Neuronal stem cell (in vitro differentiated cells): ENCODE data around the gene VAMP8.

Source experiments
- DNase-seq: peaks from one replicate; pipeline ENCODE4 v3.0.0-alpha.2; 2013; ENCODE audit warnings: low spot score
- H2AFZ ChIP-seq: one replicate; pipeline ENCODE4 v1.6.1; 2013; ENCODE audit warnings: mild to moderate bottlenecking, low read length, inconsistent platforms
- H2AK5ac ChIP-seq: 2 replicates; pipeline ENCODE4 v1.6.1; 2013; ENCODE audit warnings: low read depth, mild to moderate bottlenecking, inconsistent platforms, low read length, moderate library complexity, mixed read lengths
- H2BK120ac ChIP-seq: 2 replicates; pipeline ENCODE4 v1.6.1; 2013; ENCODE audit warnings: low read depth, mild to moderate bottlenecking, inconsistent platforms, low read length, moderate library complexity, mixed read lengths
- H2BK12ac ChIP-seq: one replicate; pipeline ENCODE4 v1.6.1; 2013; ENCODE audit warnings: low read length, inconsistent platforms
- H2BK15ac ChIP-seq: 2 replicates; pipeline ENCODE4 v1.6.1; 2013; ENCODE audit warnings: mild to moderate bottlenecking, low read length, inconsistent platforms, mixed read lengths
- H2BK5ac ChIP-seq: one replicate; pipeline ENCODE4 v1.6.1; 2013; ENCODE audit warnings: inconsistent platforms, mild to moderate bottlenecking, low read length, moderate library complexity
- H3K14ac ChIP-seq: one replicate; pipeline ENCODE4 v1.6.1; 2013; ENCODE audit warnings: low read length, inconsistent platforms
- H3K18ac ChIP-seq: 2 replicates; pipeline ENCODE4 v1.6.1; 2013; ENCODE audit warnings: low read length, inconsistent platforms
- H3K23ac ChIP-seq: 2 replicates; pipeline ENCODE4 v1.6.1; 2013; ENCODE audit warnings: low read depth, mild to moderate bottlenecking, mixed read lengths, low read length, inconsistent platforms; ENCODE audit not compliant: poor library complexity
- H3K27ac ChIP-seq: replicated peaks from 3 replicates; pipeline ENCODE4 v1.5.1; 2013; ENCODE audit warnings: low read length, inconsistent platforms
- H3K27me3 ChIP-seq, 3 experiments: 2 replicates each; pipeline ENCODE4 v1.6.1; 2013; ENCODE audit warnings: low read length in 3 of 3, mild to moderate bottlenecking in 2 of 3, inconsistent platforms in 1 of 3, low read depth in 1 of 3, mixed read lengths in 1 of 3, moderate library complexity in 1 of 3; ENCODE audit not compliant: control insufficient read depth in 3 of 3, insufficient read depth in 3 of 3
- H3K36me3 ChIP-seq, 2 donors: replicated peaks in 1 of 2; 2 replicates each; pipeline ENCODE4 v1.6.1; 2013; ENCODE audit warnings: low read length in 2 of 2; ENCODE audit not compliant: control insufficient read depth in 2 of 2, insufficient read depth in 2 of 2
- H3K4ac ChIP-seq: 2 replicates; pipeline ENCODE4 v1.6.1; 2013; ENCODE audit warnings: inconsistent platforms, mild to moderate bottlenecking, low read length, moderate library complexity
- H3K4me1 ChIP-seq, 2 donors: 1 replicate in 1 of 2; 2 replicates in 1 of 2; pipeline ENCODE4 v1.6.1; 2013; ENCODE audit warnings: low read length in 2 of 2, low read depth in 1 of 2; ENCODE audit not compliant: control insufficient read depth in 2 of 2, insufficient read depth in 1 of 2
- H3K4me2 ChIP-seq: one replicate; pipeline ENCODE4 v1.6.1; 2013; ENCODE audit warnings: mild to moderate bottlenecking, low read length, inconsistent platforms; ENCODE audit not compliant: insufficient read depth, poor library complexity, severe bottlenecking
- H3K4me3 ChIP-seq, 2 donors: 2 replicates each; pipeline ENCODE4 v1.5.1; 2013; ENCODE audit warnings: low read length in 2 of 2, mild to moderate bottlenecking in 2 of 2, inconsistent platforms in 1 of 2, moderate library complexity in 1 of 2
- H3K79me1 ChIP-seq: one replicate; pipeline ENCODE4 v1.6.1; 2013; ENCODE audit warnings: low read depth, mild to moderate bottlenecking, inconsistent platforms, low read length, moderate library complexity
- H3K9ac ChIP-seq: one replicate; pipeline ENCODE4 v1.6.1; 2013; ENCODE audit warnings: mild to moderate bottlenecking, low read depth, low read length, inconsistent platforms; ENCODE audit not compliant: poor library complexity
- H3K9me3 ChIP-seq, 2 donors: replicated peaks in 1 of 2; 2 replicates each; pipeline versions ENCODE3 to v1.6.1; 2013; ENCODE audit warnings: low read length in 2 of 2, mild to moderate bottlenecking in 2 of 2, inconsistent platforms in 1 of 2, low read depth in 1 of 2, mixed read lengths in 1 of 2, moderate library complexity in 1 of 2; ENCODE audit not compliant: control insufficient read depth in 2 of 2, insufficient read depth in 1 of 2
- H4K8ac ChIP-seq: one replicate; pipeline ENCODE4 v1.6.1; 2013; ENCODE audit warnings: low read depth, mild to moderate bottlenecking, inconsistent platforms, low read length, moderate library complexity
- H4K91ac ChIP-seq: one replicate; pipeline ENCODE4 v1.6.1; 2013; ENCODE audit warnings: low read length, low read depth, mild to moderate bottlenecking, inconsistent platforms; ENCODE audit not compliant: poor library complexity
- WGBS, 2 donors: extraction: QIAGEN DNeasy Blood & Tissue Kit; methylation state at CpG; one replicate each; pipeline ENCODE4 v1.1.7; 2013; ENCODE audit warnings: missing lambda C conversion rate in 2 of 2, mixed read lengths in 1 of 2; ENCODE audit not compliant: insufficient read length in 2 of 2, insufficient replicate concordance in 1 of 2; ENCODE audit errors: extremely low coverage in 2 of 2; 5-methylcytosine and 5-hydroxymethylcytosine counted together

The VAMP8 gene

GRCh38 chr2:85547859-85548607 lies 29.4 kb upstream of the VAMP8 start:
- no CpG with 5 or more reads among the region's 6 CpGs for WGBS, 2 donors
- peaks cover 34 to 92% of the 10 kb centered on the region in 2 donors for H3K36me3 ChIP-seq

GRCh38 chr2:85548608-85548900 lies 28.8 kb upstream of the VAMP8 start:
- no peak overlapping the region for H2AFZ ChIP-seq
- no CpG with 5 or more reads among the region's 2 CpGs for WGBS, 2 donors
- H2BK15ac ChIP-seq, result no peak overlapping the region
- H3K36me3 ChIP-seq, result peaks cover 33 to 91% of the 10 kb centered on the region in 2 donors
- no peak for DNase-seq
- H3K14ac ChIP-seq, result no peak overlapping the region
- H3K79me1 ChIP-seq, result no peaks in the 10 kb centered on the region
- no peaks in the 10 kb centered on the region for H3K27me3 ChIP-seq
- H2AK5ac ChIP-seq, result no peak overlapping the region
- H2BK120ac ChIP-seq, result no peak overlapping the region
- no peak overlapping the region for H3K27ac ChIP-seq
- H2BK12ac ChIP-seq, result no peak overlapping the region
- H4K91ac ChIP-seq, result no peak overlapping the region
- no peak overlapping the region for H3K4ac ChIP-seq
- H3K9ac ChIP-seq, result no peak overlapping the region
- no peak overlapping the region for H2BK5ac ChIP-seq
- no peak overlapping the region for H3K18ac ChIP-seq
- H3K4me1 ChIP-seq, result no peaks in the 10 kb centered on the region
- H3K9me3 ChIP-seq, result no peaks in the 10 kb centered on the region
- H4K8ac ChIP-seq, result no peak overlapping the region
- no peak overlapping the region for H3K4me3 ChIP-seq
- no peak overlapping the region for H3K4me2 ChIP-seq
- no peak overlapping the region for H3K23ac ChIP-seq

More at GRCh38 chr2:85547859-85548607, 29.4 kb upstream of the VAMP8 start:
- no peaks in the 10 kb centered on the region for H3K9me3 ChIP-seq
- H4K91ac ChIP-seq, result no peak overlapping the region
- no peak overlapping the region for H4K8ac ChIP-seq
- no peaks in the 10 kb centered on the region for H3K4me1 ChIP-seq
- no peak overlapping the region for H3K4me2 ChIP-seq
- no peak overlapping the region for H3K23ac ChIP-seq
- no peak overlapping the region for H2BK5ac ChIP-seq
- no peak overlapping the region for H3K18ac ChIP-seq
- no peak overlapping the region for H3K9ac ChIP-seq
- H3K27me3 ChIP-seq, result no peaks in the 10 kb centered on the region
- no peak overlapping the region for H3K4ac ChIP-seq
- H2AK5ac ChIP-seq, result no peak overlapping the region
- no peak overlapping the region for H2BK15ac ChIP-seq
- DNase-seq, result no peak
- no peak overlapping the region for H3K14ac ChIP-seq
- no peak overlapping the region for H3K27ac ChIP-seq
- no peak overlapping the region for H2BK120ac ChIP-seq
- no peak overlapping the region for H2BK12ac ChIP-seq
- H3K4me3 ChIP-seq, result no peak overlapping the region
- H3K79me1 ChIP-seq, result no peaks in the 10 kb centered on the region
- no peak overlapping the region for H2AFZ ChIP-seq

- Histone ChIP-seq H2BK5ac (no peak overlapping the region), H3K27ac (no peak overlapping the region), H3K4me2 (no peak overlapping the region), H3K9ac (no peak overlapping the region), H2BK120ac (no peak overlapping the region), H3K9me3 (no peaks in the 10 kb centered on the region), H4K8ac (no peak overlapping the region), H4K91ac (no peak overlapping the region), H2BK12ac (no peak overlapping the region), H3K18ac (no peak overlapping the region), H3K14ac (no peak overlapping the region), H2BK15ac (no peak overlapping the region), H3K27me3 (no peaks in the 10 kb centered on the region), H3K4me3 (no peak overlapping the region), H3K4me1 (no peaks in the 10 kb centered on the region), H2AK5ac (no peak overlapping the region), H3K36me3 (peaks cover 33 to 90% of the 10 kb centered on the region in 2 donors), H3K4ac (no peak overlapping the region), H3K23ac (no peak overlapping the region), H2AFZ (no peak overlapping the region), H3K79me1 (no peaks in the 10 kb centered on the region)
- DNase-seq, result no peak
- no CpG with 5 or more reads among the region's 10 CpGs for whole genome bisulfite sequencing, 2 donors
Observed at GRCh38 chr2:85549095-85549494, 28.3 kb upstream of the VAMP8 start.

GRCh38 chr2:85549826-85550225 lies 27.6 kb upstream of the VAMP8 start:
- H2AK5ac ChIP-seq, result no peak overlapping the region
- H3K27ac ChIP-seq, result no peak overlapping the region
- H3K9me3 ChIP-seq, result no peaks in the 10 kb centered on the region
- H4K8ac ChIP-seq, result no peak overlapping the region
- no peak for DNase-seq
- no peak overlapping the region for H4K91ac ChIP-seq
- no peak overlapping the region for H3K14ac ChIP-seq
- H3K27me3 ChIP-seq, result no peaks in the 10 kb centered on the region
- H2AFZ ChIP-seq, result no peak overlapping the region
- no peaks in the 10 kb centered on the region for H3K79me1 ChIP-seq
- no peak overlapping the region for H2BK120ac ChIP-seq
- no peak overlapping the region for H3K23ac ChIP-seq
- H3K4me1 ChIP-seq, result no peaks in the 10 kb centered on the region
- H3K4me3 ChIP-seq, result no peak overlapping the region
- WGBS, 2 donors, result no CpG with 5 or more reads among the region's 4 CpGs
- H2BK5ac ChIP-seq, result no peak overlapping the region
- no peak overlapping the region for H3K4me2 ChIP-seq
- peaks cover 33 to 90% of the 10 kb centered on the region in 2 donors for H3K36me3 ChIP-seq
- no peak overlapping the region for H3K18ac ChIP-seq
- H3K9ac ChIP-seq, result no peak overlapping the region
- H2BK12ac ChIP-seq, result no peak overlapping the region
- no peak overlapping the region for H3K4ac ChIP-seq
- H2BK15ac ChIP-seq, result no peak overlapping the region
